ENCODE data around the gene MOCOS. TPM values are rescaled to one million over a fixed set of nuclear protein-coding genes. Genes with fewer than 3 reads are reported as not detected.

Gene MOCOS
- total and polyA plus RNA-seq, 2 of the 8 experiments (the other 6 are each of a cell fraction or from before 2014, with no cell fraction given), result 4.7 to 5.8 TPM

GRCh38 chr18:36287653-36288052, 100.4 kb downstream of the MOCOS start:
- Histone ChIP-seq H2AFZ (ENCODE audit: low read length) (no peak overlapping the region), H3K27ac (ENCODE audit: low read depth, low read length) (no peak overlapping the region), H3K4ac (replicated peaks; ENCODE audit: insufficient read length, low read depth, low read length) (no peak overlapping the region), H3K4me2 (ENCODE audit: insufficient read depth in 1 of 2, low read depth in 2 of 2, low read length in 2 of 2) (no peak overlapping the region), H3K9ac (replicated peaks in 1 of 4; ENCODE audit: extremely low read depth in 1 of 4, low read depth in 3 of 4, low read length in 3 of 4) (no peak overlapping the region), H3K4me3 (ENCODE audit: extremely low read depth in 1 of 4, insufficient read depth in 2 of 4, low read depth in 3 of 4, low read length in 4 of 4) (no peak overlapping the region), H3K4me1 (replicated peaks in 1 of 4; ENCODE audit: control insufficient read depth in 3 of 4, insufficient read depth in 4 of 4, low read length in 3 of 4) (no peaks in the 10 kb centered on the region), H3K23ac (ENCODE audit: insufficient read length) (no peak overlapping the region), H3K27me3 (replicated peaks in 1 of 4; ENCODE audit: control insufficient read depth in 3 of 4, extremely low read depth in 1 of 4, insufficient read depth in 3 of 4, low read length in 3 of 4) (peaks cover 0 to 2% (median 0%) of the 10 kb centered on the region in 4 experiments; a peak in 1 of 7 replicates), H3K36me3 (ENCODE audit: control insufficient read depth in 2 of 4, insufficient read depth in 4 of 4, low read length in 3 of 4) (no peaks in the 10 kb centered on the region), H3K14ac (ENCODE audit: insufficient read length) (no peak overlapping the region), H4K5ac (ENCODE audit: insufficient read length, low read depth, low read length) (no peak overlapping the region), H2BK12ac (ENCODE audit: low read depth, low read length) (no peak overlapping the region), H2BK20ac (ENCODE audit: low read length) (no peak overlapping the region), H3K23me2 (ENCODE audit: low read depth, low read length) (no peaks in the 10 kb centered on the region), H3K56ac (replicated peaks; ENCODE audit: insufficient read length, low read depth, low read length) (no peak overlapping the region), H2BK15ac (ENCODE audit: low read length) (no peak overlapping the region), H3K18ac (ENCODE audit: extremely low read depth, low read length) (no peak overlapping the region), H4K91ac (replicated peaks; ENCODE audit: insufficient read length, low read length) (no peak overlapping the region), H3K79me1 (ENCODE audit: low read depth, low read length) (no peaks in the 10 kb centered on the region), H2AK5ac (ENCODE audit: low read depth, low read length) (no peak overlapping the region), H3K9me3 (ENCODE audit: insufficient read depth in 2 of 2, low read depth in 1 of 2, low read length in 1 of 2) (0 out of 4 replicates have a peak, but pooled peaks cover 0 to 3% of the 10 kb centered on the region in 2 experiments), H3K79me2 (ENCODE audit: control insufficient read depth in 1 of 2, insufficient read depth in 2 of 2, low read length in 2 of 2) (no peaks in the 10 kb centered on the region), H2BK5ac (ENCODE audit: low read depth, low read length) (no peak overlapping the region), H4K8ac (ENCODE audit: extremely low read depth, insufficient read depth, low read length) (no peak overlapping the region), H2BK120ac (replicated peaks; ENCODE audit: low read depth, low read length) (no peak overlapping the region), H4K20me1 (replicated peaks in 1 of 2; ENCODE audit: control insufficient read depth in 1 of 2, insufficient read depth in 2 of 2, low read length in 2 of 2) (no peaks in the 10 kb centered on the region)
- POLR2A ChIA-PET (ENCODE audit: partially characterized antibody), result interaction anchor here (1.1 kb wide), 1 partner anchor 104 kb away, joined by 3 read pairs; no protein-coding TSS in a partner anchor
- DNase-seq (ENCODE audit: low read depth in 1 of 2, low spot score in 2 of 2) (no peak), FAIRE-seq (no peak)
- CTCF ChIA-PET (ENCODE audit: partially characterized antibody), result interaction anchor here (0.8 to 1.3 kb wide), 3 partner anchors 9 to 288 kb away, joined by 3 read pairs; no protein-coding TSS in a partner anchor
- 94% methylated on average over 2 of the region's 2 CpGs; no CpG with 5 or more reads in 1 of the 2 experiments for WGBS, 2 experiments (ENCODE audit: extremely low coverage in 1 of 2, insufficient coverage in 1 of 2, insufficient read length in 1 of 2, insufficient replicate concordance in 2 of 2, low coverage in 1 of 2, low lambda C conversion rate in 2 of 2, missing lambda C conversion rate in 1 of 2)
- no peak for TF ChIP-seq SIX5 (IDR thresholded peaks at IDR 0.05; ENCODE audit: low read depth, low read length)
- TF ChIP-seq EP300 (IDR thresholded peaks at IDR 0.05; ENCODE audit: borderline replicate concordance in 1 of 2, low read depth in 2 of 2, low read length in 2 of 2), result no peak
- TF ChIP-seq CEBPB (IDR thresholded peaks at IDR 0.05; ENCODE audit: low read depth, low read length), result no peak
- no peak for TF ChIP-seq EGR1 (IDR thresholded peaks at IDR 0.05; ENCODE audit: borderline replicate concordance, low read depth, low read length)
- TF ChIP-seq SRF (IDR thresholded peaks at IDR 0.05; ENCODE audit: low read depth, low read length), result no peak

Data from H1 (cell line).